Spleen (tissue), 7 donors: ENCODE measurements around the gene TP73.

Experiments used
- POLR2AphosphoS5 ChIP-seq, 3 donors: sonication (generic); formaldehyde crosslinking; IDR thresholded peaks; one replicate each; pipeline ENCODE4 v1.5.1; 2017; ENCODE audit warnings: antibody characterized with exemption in 3 of 3
- TF ChIP-seq, protein P1 (sequence below), 11 experiments: fragments of 200-600 bp in 7 of 11; fragments of 450-650 bp in 4 of 11; sonication (generic) in 4 of 11; IDR thresholded peaks in 8 of 11; conservative IDR thresholded peaks in 3 of 11; 1 replicate in 7 of 11; 2 replicates in 4 of 11; pipeline versions ENCODE4 v1.4.0 to v1.8.0; 2016 to 2021; ENCODE audit warnings: antibody characterized with exemption in 11 of 11, inconsistent platforms in 4 of 11, mild to moderate bottlenecking in 1 of 11
- donor health status: DM: no; HTN: no; CAD: no; lungs with moderate emphysema.
- donor health status: DM: no; HTN: no; CAD: no.
- donor health status: DM: no; HTN: no; CAD: no.

DNA sequence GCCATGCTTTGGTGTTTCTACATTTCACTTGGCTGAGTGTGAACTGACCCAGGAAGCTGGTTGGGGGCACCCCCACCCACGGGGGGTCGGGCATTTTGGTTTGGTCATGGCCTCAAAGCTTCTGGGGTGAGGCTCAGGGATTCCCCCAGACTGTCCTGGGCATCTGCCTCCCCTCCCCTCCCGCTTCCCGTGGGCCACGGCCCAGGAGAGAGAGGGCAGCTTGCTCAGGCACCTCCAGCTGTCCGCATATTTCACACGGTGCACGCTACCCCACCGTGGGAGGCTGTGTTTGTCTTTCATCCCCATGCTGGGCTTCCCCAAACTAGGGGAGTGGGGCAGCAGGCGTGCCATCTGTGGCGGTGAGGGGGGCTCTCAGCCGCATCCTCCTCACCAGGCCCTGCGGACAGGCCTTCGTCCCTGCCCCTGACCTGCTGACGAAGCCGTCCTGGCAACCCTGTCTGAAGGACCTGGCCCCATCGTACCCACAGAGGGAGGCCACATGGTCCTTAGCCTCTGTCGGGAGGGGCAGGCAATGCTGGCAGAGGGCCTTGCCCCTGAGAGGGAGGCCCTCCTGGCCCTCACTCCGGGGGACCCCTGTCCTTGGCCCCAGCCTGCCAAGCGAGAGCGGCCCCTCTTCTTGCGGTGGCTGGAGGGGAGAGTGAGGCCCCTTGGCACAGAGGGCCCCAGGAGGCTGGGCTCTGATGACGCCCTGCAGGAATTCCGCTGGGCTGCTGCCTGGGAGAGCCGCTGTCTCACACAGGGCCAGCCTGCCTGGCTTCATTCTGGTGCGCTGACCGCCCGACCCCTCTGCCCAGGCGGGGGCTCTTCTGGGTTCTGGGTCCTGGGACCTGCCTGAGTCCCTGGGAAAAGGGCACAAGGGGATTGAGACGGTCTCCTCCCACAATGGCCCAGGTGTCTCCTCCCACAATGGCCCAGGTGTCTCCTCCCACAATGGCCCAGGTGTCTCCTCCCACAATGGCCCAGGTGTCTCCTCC, 22.1 kb downstream of the TP73 start:
- TF ChIP-seq, protein P1, sequence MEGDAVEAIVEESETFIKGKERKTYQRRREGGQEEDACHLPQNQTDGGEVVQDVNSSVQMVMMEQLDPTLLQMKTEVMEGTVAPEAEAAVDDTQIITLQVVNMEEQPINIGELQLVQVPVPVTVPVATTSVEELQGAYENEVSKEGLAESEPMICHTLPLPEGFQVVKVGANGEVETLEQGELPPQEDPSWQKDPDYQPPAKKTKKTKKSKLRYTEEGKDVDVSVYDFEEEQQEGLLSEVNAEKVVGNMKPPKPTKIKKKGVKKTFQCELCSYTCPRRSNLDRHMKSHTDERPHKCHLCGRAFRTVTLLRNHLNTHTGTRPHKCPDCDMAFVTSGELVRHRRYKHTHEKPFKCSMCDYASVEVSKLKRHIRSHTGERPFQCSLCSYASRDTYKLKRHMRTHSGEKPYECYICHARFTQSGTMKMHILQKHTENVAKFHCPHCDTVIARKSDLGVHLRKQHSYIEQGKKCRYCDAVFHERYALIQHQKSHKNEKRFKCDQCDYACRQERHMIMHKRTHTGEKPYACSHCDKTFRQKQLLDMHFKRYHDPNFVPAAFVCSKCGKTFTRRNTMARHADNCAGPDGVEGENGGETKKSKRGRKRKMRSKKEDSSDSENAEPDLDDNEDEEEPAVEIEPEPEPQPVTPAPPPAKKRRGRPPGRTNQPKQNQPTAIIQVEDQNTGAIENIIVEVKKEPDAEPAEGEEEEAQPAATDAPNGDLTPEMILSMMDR (IDR thresholded peaks at IDR 0.05 in 8 of 11, conservative IDR thresholded peaks at IDR 0.05 in 3 of 11) = no peak
- TF ChIP-seq POLR2AphosphoS5 (IDR thresholded peaks at IDR 0.05) = no peak
